Thyroid gland (tissue), 4 donors: Measurements from ENCODE around the gene PELI1. TPM values are rescaled to one million over a fixed set of nuclear protein-coding genes. Genes with fewer than 3 reads are reported as not detected.
"Not testable (repeated sequence)": the region's sequence is repeated elsewhere in the genome, so short reads cannot be mapped to it uniquely, and the experiment has no call there.

Experiments used
- DNase-seq, 2 donors: peaks; one replicate each; pipeline ENCODE4 v3.0.0-alpha.2; 2019
- H3K27ac ChIP-seq, 3 donors: fragments of 200-600 bp; sonication (generic); 1 replicate in 2 of 3; 2 replicates in 1 of 3; pipeline ENCODE4 v1.5.1; 2016 to 2019; ENCODE audit warnings: mild to moderate bottlenecking in 1 of 3, moderate library complexity in 1 of 3
- H3K27me3 ChIP-seq: fragments of 200-600 bp; sonication (generic); one replicate; pipeline ENCODE4 v1.5.1; 2019
- H3K36me3 ChIP-seq, 2 donors: fragments of 200-600 bp; sonication (generic); one replicate each; pipeline ENCODE4 v1.5.1; 2016 to 2019
- H3K4me1 ChIP-seq, 2 donors: fragments of 200-600 bp; sonication (generic); one replicate each; pipeline ENCODE4 v1.5.1; 2017 to 2019
- H3K4me3 ChIP-seq, 3 donors: fragments of 200-600 bp; sonication (generic); replicated peaks in 1 of 3; 1 replicate in 2 of 3; 2 replicates in 1 of 3; pipeline ENCODE4 v1.5.1; 2016; ENCODE audit warnings: mild to moderate bottlenecking in 1 of 3
- H3K9me3 ChIP-seq: fragments of 200-600 bp; sonication (generic); one replicate; pipeline ENCODE4 v1.5.1; 2017
- CTCF ChIP-seq, 6 experiments: fragments of 200-600 bp in 3 of 6; fragments of 450-650 bp in 3 of 6; sonication (generic) in 3 of 6; IDR thresholded peaks; one replicate each; pipeline ENCODE4 v1.5.1; 2016 to 2019; ENCODE audit warnings: antibody characterized with exemption in 6 of 6, mild to moderate bottlenecking in 2 of 6, inconsistent platforms in 1 of 6, moderate library complexity in 1 of 6
- POLR2A ChIP-seq, 2 donors: fragments of 450-650 bp; IDR thresholded peaks; one replicate each; pipeline ENCODE4 v1.6.1; 2017; ENCODE audit warnings: antibody characterized with exemption in 2 of 2, mild to moderate bottlenecking in 2 of 2, moderate library complexity in 1 of 2
- WGBS, 2 donors: methylation state at CpG; one replicate each; pipeline ENCODE4 v1.1.5; 2017; 5-methylcytosine and 5-hydroxymethylcytosine counted together
- intact Hi-C: fragments of 100-400 bp; cut with DNase I; formaldehyde crosslinking; loops from one replicate; pipeline ENCODE4 v1.15.1; 2023
- total RNA-seq, 4 donors: library from RNA; depleted of rRNA; stranded (reverse); fragments of >200 nt; gene quantifications; one replicate each; pipeline ENCODE4 v1.2.3, GENCODE V29; 2016

Gene PELI1
- total RNA-seq, 4 donors from 2014 or later: 5.2 to 17.1 (median 11.4) TPM

DNA sequence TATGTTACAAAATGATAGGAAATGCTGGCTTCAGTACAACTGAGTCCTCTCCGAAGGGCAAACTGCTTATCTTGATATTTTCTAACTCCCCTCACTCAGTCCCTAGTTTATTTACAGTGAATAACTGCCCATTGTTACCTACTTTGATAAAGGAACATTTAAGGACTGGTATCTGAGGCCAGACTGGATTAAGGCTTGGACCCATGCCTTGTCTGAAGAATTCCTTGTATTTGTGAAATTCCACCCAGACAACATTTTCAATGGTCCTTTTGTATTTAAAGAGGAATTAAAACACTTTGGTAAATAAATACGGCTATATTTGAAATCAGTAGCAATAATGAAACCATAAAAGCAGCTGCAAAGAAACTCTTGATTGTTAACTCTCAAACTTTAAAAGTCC is 58.3 kb downstream of the PELI1 start:
- 50 to 77% methylated on average over 2 of the region's 2 CpGs for WGBS, 2 donors
- intact Hi-C loops: no loop called here
- Histone ChIP-seq H3K27ac (no peak overlapping the region), H3K4me1 (peaks cover 0 to 5% of the 10 kb centered on the region in 2 donors), H3K36me3 (no peaks in the 10 kb centered on the region), H3K27me3 (no peaks in the 10 kb centered on the region), H3K9me3 (no peaks in the 10 kb centered on the region), H3K4me3 (no peak overlapping the region)
- DNase-seq: no peak
- TF ChIP-seq POLR2A (IDR thresholded peaks at IDR 0.05): no peak
- no peak for TF ChIP-seq CTCF (IDR thresholded peaks at IDR 0.05)

DNA sequence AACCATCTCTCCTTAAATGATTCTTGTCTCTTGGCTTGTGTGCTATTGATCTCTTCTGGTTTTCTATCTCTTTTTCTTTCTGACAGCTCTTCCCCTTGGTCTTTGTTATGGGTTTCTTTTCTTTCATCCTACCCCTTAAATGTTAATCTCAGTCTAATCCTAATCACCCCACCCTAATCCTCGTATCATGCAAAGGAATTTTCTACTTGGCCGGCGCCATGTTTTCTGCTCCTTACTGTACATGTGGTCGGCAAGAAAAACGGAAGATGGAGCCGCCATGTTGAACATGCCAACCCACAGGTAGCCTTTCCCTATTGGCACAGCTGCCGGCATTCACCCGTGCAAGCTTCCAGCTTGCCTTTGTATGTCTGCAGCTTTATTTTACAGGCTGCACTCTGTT is 63.2 kb downstream of the PELI1 start:
- WGBS, 2 donors: 84 to 88% methylated on average over 8 of the region's 8 CpGs
- no peak for TF ChIP-seq CTCF (IDR thresholded peaks at IDR 0.05)
- no peak for TF ChIP-seq POLR2A (IDR thresholded peaks at IDR 0.05)
- no peak for DNase-seq
- Histone ChIP-seq H3K4me3 (no peak overlapping the region), H3K27ac (no peak overlapping the region), H3K4me1 (no peaks in the 10 kb centered on the region), H3K36me3 (no peaks in the 10 kb centered on the region), H3K27me3 (no peaks in the 10 kb centered on the region), H3K9me3 (no peaks in the 10 kb centered on the region)
- intact Hi-C loops: no loop called here

- TF ChIP-seq POLR2A (IDR thresholded peaks at IDR 0.05) (no peak), CTCF (IDR thresholded peaks at IDR 0.05) (no peak)
- H3K36me3 ChIP-seq: no peaks in the 10 kb centered on the region
- no peak overlapping the region for H3K27ac ChIP-seq
- no peaks in the 10 kb centered on the region for H3K27me3 ChIP-seq
- 94 to 100% methylated on average over 1 of the region's 1 CpG for WGBS, 2 donors
- no peaks in the 10 kb centered on the region for H3K4me1 ChIP-seq
- no peaks in the 10 kb centered on the region for H3K9me3 ChIP-seq
- no peak overlapping the region for H3K4me3 ChIP-seq
- DNase-seq: no peak
- intact Hi-C loops: no loop called here
These were observed 64.0 kb downstream of the PELI1 start for GRCh38 chr2:64080179-64080578.

DNA sequence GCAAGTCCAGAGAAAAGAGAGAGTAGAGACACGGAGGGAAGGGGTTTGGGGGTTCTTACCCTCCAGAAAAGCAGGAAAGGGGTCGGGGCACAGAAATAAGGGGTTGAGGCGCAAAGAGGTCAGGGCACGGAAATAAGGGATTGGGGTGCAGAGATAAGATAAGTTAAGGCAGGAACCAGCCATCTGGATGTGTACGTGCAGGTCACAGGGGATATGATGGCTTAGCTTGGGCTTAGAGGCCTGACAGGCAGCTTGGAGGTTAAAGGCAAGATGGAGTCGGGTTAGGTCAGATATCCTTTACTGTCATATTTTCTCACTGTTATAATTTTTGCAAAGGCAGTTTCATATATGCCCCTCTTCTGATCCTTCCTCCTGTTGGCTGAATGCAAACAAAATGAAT is 64.5 kb downstream of the PELI1 start:
- DNase-seq, intact Hi-C loops, H3K36me3 ChIP-seq, H3K4me3 ChIP-seq, H3K27ac ChIP-seq, H3K4me1 ChIP-seq, H3K9me3 ChIP-seq, H3K27me3 ChIP-seq: not testable (repeated sequence)
- WGBS, 2 donors: 94 to 95% methylated on average over 6 of the region's 6 CpGs

- H3K36me3 ChIP-seq, DNase-seq, H3K27me3 ChIP-seq, H3K27ac ChIP-seq, H3K4me1 ChIP-seq, H3K9me3 ChIP-seq, H3K4me3 ChIP-seq, intact Hi-C loops: not testable (repeated sequence)
- 91 to 95% methylated on average over 7 of the region's 7 CpGs for WGBS, 2 donors
These were observed 67.4 kb downstream of the PELI1 start for GRCh38 chr2:64076828-64077227.

GRCh38 chr2:64074616-64075015 is 69.6 kb downstream of the PELI1 start:
- H3K4me3 ChIP-seq, H3K36me3 ChIP-seq, intact Hi-C loops, H3K9me3 ChIP-seq, DNase-seq, H3K27me3 ChIP-seq, H3K4me1 ChIP-seq, H3K27ac ChIP-seq: not testable (repeated sequence)
- 96 to 97% methylated on average over 6 of the region's 6 CpGs for WGBS, 2 donors

DNA sequence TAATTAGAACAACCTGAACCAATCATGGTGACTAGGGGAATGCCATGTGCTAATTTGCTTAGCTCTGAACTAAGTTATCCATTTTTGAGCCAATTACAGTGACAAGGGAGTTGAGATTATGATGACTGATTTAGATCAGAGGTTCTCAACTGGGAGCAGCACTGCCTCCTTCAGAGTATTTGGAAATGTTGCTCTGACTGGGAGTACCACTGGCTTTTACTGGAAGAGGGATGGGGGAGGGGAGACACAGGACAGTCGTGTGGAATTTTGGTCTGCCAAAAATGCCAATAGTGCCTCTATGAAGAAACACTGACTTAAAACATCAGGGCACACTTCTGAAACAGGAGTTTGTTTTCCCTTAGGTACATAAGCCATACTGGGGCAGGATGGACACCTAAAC is 76.9 kb downstream of the PELI1 start:
- 29 to 73% methylated on average over 1 of the region's 1 CpG for WGBS, 2 donors
- DNase-seq: no peak
- TF ChIP-seq CTCF (IDR thresholded peaks at IDR 0.05): no peak
- TF ChIP-seq POLR2A (IDR thresholded peaks at IDR 0.05): no peak
- no peaks in the 10 kb centered on the region for H3K27me3 ChIP-seq
- intact Hi-C loops: no loop called here
- no peaks in the 10 kb centered on the region for H3K9me3 ChIP-seq
- H3K4me3 ChIP-seq: no peak overlapping the region
- H3K4me1 ChIP-seq: no peaks in the 10 kb centered on the region
- no peaks in the 10 kb centered on the region for H3K36me3 ChIP-seq
- H3K27ac ChIP-seq: no peak overlapping the region
